ENCODE data around the gene RNASE2.
A peak's percentile ranks its signal among the peaks of the same experiment; 100 is the strongest.
"Not testable (repeated sequence)": the region's sequence is repeated elsewhere in the genome, so short reads cannot be mapped to it uniquely, and the experiment has no call there.

Gene RNASE2

DNA sequence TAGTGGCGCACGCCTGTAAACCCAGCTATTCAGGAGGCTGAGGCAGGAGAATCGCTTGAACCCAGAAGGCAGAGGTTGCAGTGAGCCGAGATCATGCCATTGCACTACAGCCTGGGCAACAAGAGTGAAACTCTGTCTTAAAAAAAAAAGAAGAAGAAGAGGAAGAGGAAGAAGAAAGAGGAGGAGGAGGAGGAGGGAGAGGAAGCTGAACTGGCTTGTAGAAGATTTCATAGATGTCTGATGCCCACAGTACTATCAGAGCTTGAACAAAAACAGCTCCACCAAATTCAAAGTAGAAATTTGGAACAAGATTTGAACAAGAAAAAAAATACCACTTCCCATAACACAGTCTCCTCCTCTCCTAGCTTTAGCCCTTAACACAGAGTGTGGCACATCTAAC lies 30.4 kb downstream of the RNASE2 start:
- DNase-seq, result not testable (repeated sequence)

DNA sequence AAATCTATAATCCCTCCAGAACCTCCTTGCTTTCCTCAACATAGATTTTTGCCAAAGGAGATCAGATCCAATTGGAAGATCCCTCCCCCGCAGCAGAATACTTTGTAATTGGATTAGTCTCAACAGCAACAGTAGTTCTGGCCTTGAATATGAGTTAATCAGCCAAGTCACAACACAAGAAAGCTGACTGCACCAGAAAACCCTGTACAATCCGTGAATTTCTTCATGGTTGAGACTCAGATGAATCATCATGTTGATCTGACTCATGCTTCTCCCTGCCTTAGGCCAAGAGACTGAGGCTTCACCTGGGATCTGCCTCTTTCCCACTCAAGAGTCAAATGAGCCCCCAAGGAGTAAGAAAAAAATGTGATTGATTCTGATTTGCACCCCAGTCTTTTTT lies 31.5 kb downstream of the RNASE2 start:
- no peak for DNase-seq

DNA sequence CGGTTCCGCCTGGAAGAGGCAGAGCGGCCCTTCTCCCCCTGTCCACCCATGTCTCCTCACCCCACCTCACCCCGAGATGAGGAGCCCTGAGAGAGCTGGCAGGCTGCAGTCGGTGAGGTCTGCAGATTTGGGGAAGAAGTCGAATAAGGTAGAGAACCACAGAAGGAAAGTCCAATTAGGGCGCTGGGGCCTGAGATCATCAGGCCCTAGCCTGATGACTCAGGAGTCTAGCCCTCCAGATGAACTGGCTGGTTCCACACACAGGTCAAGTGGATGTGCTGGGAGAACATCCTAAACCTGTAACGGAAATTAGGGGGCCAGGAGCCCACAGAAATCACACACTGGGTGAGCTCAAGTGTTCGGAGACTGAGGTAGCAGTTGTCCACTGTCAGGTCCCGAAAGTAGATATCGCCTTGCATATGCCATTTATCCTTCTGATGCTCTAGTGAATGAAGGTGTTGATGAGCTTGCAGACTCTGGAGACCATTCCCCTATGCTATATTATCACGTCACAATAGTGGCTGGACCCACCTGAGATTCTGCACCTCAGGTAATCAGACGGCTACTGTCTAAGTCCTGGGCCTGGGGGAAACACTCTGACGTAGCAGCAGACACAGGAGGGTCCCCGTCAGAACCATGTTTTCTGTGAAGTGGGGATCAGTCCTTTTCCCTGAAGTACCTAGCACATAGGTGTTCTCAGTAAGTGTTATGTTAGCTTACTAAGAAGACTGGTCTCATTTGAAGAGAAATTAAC lies 33.6 kb downstream of the RNASE2 start:
- no peak for DNase-seq

DNA sequence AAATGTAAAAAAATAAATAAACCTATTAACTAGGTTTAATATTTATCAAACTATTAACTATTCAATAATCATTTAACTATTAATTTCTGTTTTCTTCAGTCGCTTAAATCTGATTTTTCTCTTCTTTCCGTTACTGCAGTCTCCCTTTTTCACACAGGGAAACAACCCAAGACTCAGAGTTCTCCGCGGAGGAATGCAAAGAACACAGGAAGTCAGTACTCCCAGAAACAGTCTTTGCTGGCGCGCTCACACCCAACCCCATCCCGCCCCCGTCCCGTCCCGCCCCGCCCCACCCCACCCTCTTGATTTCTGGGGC lies 34.1 kb downstream of the RNASE2 start:
- DNase-seq, result no peak

DNA sequence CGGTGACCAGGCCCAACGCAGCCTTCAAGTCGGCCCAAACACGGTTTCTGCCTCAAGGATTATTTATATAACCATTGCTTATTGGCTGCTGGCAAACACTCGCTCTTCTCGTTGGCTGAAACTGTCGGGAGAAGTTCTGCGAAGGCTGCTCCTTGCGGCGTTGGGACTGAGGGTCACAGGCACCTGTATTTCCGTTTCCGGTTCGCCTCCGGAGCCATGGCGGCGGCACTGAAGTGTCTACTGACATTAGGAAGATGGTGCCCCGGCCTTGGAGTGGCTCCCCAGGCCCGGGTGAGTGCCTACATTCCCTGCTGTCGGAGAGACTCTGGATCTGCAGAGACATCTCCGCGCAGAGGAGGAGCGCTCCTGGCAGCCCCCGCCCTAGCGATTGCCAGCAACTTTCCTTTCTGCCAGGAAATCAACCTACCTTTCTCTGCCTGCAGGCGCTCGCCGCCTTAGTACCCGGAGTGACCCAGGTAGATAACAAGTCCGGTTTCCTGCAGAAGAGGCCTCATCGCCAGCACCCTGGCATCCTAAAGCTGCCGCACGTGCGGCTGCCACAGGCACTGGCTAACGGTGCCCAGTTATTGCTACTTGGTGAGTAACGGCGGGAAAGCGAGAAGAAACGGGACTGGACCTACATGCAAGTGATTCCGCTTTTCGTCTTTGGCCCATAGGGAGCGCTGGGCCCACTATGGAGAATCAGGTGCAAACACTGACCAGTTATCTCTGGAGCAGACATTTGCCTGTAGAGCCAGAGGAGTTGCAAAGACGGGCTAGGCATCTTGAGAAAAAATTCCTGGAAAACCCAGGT lies 34.7 kb downstream of the RNASE2 start, which contains the start of gene METTL17:
Gene METTL17, plus strand, starts transcription at position 194 of the 814 bp plus-strand sequence. Its CDS starts 23 bp downstream, at position 217.
- peak; percentile 77 to 79 for DNase-seq

DNA sequence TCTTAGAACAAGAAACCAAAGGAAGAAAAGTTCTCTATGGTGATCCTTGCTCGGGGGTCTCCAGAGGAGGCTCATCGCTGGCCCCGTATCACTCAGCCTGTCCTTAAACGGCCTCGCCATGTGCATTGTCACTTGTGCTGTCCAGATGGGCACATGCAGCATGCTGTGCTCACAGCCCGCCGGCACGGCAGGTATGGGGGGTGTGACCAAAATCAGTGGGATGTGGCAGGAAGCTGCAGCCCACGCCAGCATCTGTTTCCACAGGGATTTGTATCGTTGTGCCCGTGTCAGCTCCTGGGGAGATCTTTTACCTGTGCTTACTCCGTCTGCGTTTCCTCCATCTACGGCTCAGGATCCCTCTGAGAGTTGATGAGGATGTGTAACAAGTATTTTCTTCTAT lies 41.2 kb downstream of the RNASE2 start:
- no peak for DNase-seq

DNA sequence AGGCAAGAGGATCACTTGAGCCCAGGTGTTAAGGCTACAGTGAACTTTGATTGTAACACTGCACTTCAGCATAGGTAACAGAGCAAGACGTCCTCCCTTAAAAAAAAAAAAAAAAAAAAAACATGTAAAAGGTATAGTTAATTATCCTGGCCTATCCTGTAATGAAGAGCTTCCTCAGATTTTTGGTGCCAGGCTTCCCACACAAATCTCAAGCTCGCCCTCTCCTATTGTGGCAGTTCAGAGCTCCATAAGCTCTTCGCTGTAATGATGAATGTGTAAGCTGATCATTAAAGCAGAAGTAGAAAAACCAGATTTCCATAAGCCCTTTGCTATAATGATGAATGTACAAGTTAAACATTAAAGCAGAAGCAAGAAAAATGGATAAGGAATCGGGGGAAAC lies 41.8 kb downstream of the RNASE2 start:
- no peak for DNase-seq

DNA sequence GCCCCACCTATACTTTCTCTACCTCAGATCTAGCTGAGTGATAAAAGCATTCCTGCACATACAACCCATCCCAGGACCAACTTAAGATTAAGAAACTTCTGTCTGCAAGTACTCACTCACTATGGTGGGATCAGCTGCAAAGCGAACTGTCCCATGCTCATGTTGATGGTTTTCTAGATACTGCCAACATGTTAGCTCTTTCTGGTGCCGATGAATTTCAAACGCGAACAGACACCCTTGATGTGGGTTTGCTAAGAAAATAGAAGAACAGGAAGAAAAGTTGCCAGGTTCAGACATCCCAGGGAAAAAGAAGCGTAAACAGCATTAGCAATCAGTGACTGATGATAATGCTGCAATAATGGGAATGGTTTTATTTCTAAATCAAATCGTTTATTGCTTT lies 42.3 kb downstream of the RNASE2 start:
- DNase-seq, result no peak

DNA sequence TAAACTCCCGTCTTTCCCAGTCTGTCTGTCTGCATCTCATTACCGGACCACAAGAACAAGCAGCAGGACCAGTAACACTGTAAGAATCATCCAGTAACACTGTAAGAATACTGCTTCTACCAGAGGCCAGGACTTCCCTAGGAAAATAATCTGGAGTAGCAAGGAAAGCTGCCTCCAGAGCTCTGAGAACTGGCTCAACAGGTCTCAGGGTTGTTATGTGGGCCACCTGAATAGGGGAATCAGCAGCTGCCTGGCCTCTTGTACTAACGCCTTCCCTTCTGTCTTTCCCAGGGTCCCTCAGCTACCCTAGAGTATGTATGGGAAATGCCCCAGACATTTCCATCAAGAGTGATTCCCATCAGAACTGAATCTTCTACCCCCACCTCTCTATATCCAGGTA lies 42.9 kb downstream of the RNASE2 start:
- DNase-seq, result no peak

DNA sequence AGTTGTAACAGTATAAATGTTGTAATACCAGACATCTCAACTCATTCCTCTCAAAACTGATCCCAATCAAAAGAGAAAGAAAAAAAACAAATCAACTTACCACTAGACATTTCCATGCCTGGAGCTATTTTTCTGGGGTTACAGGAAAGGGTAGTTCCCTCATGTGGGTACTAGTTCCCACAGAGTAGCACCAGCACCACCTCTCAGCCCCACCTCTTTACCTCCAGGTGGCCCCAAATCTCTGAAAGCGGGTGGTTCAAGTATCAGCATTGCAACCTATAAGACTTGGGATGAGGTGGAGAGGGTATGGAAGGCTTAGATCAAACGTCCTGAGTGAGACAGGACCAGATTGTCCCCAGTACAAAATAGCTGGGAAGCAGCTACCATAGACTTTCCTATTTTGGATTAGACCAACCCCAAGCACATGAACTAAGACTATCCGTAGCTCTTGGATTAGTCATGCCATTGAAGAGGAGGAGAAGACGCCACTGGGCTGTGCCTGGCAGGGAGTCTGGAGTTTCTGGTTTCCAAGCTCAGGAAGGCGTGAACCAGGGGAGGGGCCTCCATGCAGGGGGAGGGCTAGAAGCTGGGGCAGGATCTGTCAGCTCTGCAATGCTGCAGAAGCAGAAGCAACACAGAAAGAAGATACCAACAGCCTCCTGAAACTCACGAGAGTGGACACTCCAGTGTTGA lies 43.5 kb downstream of the RNASE2 start, which contains the start of gene SLC39A2:
Gene SLC39A2, plus strand, starts transcription at position 620 of the 693 bp plus-strand sequence. CDS start 154 bp downstream, outside the sequence.
- DNase-seq, result no peak

DNA sequence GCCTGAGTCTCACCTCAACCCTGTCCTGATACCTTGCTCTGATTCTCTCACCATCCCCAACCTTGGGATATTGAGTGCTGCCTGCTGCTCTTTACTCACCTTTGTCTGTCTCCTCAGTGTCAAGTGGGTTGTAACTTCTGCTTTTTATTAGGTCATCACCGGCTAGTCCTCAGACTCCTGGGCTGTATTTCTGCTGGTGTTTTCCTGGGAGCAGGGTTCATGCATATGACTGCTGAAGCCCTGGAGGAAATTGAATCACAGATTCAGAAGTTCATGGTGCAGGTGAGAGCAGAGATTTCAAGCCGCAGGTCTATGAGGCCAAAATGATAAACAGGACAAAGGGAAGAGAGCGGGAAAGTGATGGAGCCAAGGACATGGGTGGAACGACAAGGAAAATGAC lies 44.3 kb downstream of the RNASE2 start:
- no peak for DNase-seq

DNA sequence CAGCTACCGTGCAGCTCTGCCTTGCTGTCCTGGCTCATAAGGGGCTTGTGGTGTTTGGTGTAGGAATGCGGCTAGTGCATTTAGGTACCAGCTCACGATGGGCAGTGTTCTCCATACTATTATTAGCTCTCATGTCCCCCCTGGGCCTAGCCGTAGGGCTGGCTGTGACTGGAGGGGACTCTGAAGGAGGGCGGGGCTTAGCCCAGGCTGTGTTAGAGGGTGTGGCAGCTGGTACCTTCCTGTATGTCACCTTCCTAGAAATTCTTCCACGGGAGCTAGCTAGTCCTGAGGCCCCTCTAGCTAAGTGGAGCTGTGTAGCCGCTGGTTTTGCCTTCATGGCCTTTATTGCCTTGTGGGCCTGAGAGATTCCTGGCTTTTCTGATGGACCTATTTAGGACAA lies 45.9 kb downstream of the RNASE2 start:
- no peak for DNase-seq

DNA sequence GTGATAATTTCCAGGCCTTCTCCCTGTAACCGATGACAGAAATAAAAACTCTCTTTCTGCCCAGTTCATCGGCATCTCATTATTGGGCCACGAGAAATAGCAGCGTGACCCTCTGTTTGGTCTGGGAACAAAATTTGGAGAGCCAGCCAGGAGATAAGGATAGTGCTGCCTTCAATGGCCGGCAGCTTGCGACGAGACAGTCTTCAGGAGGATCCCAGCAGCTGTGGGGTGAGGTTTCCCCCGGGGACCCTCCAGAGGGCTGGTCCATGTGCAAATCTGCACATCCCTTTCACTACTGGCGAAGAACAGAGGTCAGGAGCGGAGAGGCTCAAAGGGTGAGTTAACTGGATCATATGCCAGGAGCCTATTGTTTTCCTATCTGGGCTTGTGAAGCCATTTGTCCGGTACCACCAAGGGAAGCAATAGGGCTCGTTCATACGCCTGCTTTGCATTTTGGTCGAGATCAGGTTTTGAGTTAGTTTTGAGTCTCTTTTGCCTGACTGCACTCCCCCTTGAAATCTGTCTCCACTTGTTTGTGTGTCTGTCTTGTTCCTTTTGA lies 48.6 kb downstream of the RNASE2 start:
- DNase-seq, result no peak

Measured in stimulated activated CD4-positive, alpha-beta T cell treated with anti-CD3 and anti-CD28 coated beads, Interleukin-4, amount 100 ng/mL, for 4 hours (primary cell).